ENCODE results near the gene PSD2. TPM values are rescaled to one million over a fixed set of nuclear protein-coding genes. Genes with fewer than 3 reads are reported as not detected.

PSD2 gene
- polyA plus RNA-seq, 1 donor = 0.31 TPM

GRCh38 chr5:139763930-139764791 is 31.4 kb upstream of the PSD2 start:
- DNase-seq = peak; percentile 65

DNA sequence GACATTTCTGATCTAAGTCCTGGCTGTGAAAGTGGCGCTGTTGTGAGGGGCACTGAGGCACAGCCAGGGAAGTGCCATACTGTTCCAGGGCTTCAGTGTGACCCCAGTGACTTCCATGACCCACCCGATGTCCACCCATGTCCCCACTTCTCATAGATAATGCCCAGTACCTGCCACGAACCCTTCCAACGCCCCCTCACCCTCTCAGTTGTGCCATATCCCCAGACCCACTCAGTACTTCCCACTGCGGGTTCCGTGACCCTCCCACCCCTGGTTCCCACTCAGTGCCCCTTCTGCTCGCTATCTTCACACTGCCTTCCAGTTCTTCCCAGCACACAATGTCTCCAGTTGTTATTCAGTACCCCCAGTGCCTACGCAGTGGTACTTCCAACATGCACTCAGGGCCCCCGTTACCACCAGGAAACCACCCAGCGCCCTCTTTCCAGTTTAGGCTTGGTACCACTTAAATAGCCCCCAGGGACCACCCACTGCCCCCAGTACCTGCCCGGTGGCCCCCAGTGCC is 30.7 kb upstream of the PSD2 start:
- no peak for DNase-seq

DNA sequence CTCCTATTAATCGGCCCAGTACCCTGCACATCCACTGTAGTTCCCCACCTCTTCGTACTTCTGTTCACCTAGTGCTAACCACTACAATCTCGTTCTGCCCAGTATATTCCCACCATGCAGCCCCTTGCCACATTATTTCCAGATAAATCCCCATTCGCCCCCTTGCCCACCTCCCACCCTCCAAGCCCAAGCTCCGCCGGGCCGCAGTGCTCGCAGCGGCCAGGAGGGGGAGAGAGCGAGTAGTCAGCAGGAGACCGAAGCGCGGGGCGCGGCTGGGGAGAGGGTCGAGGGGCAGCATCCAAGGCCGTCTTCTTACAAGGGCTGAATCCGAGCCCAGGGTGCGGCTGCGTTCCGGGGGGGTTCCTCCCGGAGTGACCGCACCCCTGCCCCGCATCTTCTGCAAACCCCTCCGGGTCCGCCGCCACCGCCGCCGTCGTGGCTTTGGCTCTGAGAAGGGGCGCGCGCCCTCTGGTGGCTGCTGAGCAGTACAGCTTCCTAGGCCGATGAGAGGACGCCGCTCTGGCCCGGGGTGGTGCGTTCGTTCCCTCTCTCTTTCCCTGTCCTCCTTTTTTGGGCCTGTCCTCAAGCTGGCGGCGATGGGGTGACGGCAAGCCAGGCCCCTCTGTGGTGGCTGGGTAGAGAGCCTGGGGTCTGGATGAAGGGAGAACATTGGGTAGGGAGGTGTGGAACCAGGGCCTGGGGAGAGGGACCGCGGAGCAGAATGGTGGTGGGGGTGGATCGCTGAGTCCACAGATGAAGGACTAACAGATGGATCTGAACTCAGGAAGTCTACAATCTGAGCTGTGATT is 30.0 kb upstream of the PSD2 start:
- peak; percentile 81 for DNase-seq

- no peak for DNase-seq
These were observed 27.6 kb upstream of the PSD2 start for GRCh38 chr5:139767960-139768359.

- DNase-seq = no peak
These were observed 26.7 kb upstream of the PSD2 start for GRCh38 chr5:139768807-139769465.

DNA sequence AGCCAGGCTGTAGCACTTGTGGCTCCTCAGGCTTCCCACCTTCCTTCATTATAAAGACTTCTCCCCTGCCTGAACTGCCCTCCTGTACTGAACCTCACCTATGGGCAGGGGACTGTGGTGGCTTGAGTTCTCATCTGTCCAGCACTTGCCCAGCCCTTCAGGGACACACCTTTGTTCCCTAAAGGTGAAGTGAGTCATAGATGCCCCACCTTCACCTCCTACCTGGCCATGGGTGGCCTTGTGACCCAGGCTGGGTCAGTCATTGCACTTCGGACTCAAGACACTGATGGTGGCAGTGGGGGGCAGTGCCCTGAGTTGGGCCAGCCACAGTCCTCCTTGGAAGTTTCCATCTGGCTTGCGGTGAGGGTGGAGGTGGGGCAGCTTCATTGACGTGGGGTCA is 26.1 kb upstream of the PSD2 start:
- no peak for DNase-seq

GRCh38 chr5:139770722-139771121 is 24.9 kb upstream of the PSD2 start:
- DNase-seq = no peak

DNA sequence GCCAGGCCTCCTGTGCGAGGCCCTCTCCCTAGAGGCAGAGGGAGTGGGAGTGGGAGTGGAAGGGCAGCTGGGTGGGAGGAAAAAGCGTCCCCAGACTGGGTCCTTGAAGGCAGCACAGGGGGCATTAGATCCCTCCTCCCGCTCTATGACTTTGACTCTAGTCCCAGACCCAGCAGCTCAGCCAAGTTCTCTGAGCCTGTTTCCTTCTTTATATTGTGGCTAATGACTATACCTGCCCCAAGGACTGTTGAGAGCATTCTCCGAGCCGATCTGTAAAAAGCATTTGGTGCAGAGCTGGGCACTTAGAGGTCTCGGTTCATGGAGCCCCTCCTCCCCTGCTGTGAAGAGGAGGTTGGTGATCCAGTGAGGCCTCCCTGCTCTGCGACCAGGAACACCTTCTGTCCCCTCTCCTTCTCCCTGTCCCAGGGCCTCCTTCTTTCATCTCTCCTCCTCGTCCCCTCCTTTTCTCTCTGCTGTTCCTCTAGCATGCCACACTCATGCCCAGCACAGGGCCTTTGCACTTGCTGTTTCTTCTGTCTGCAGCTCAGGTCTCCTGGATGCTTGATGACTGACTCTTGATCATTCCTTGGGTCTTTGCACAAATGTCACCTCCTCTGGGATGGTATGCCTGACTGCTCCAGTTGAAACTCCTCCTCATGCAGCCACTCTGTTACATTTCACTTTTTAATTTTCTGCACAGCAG is 23.4 kb upstream of the PSD2 start:
- peak; percentile 67 for DNase-seq

- DNase-seq = no peak
These were observed 22.5 kb upstream of the PSD2 start for GRCh38 chr5:139772927-139773690.

GRCh38 chr5:139774980-139775661 is 20.5 kb upstream of the PSD2 start:
- DNase-seq = no peak

GRCh38 chr5:139775872-139776271 is 19.7 kb upstream of the PSD2 start:
- no peak for DNase-seq

DNA sequence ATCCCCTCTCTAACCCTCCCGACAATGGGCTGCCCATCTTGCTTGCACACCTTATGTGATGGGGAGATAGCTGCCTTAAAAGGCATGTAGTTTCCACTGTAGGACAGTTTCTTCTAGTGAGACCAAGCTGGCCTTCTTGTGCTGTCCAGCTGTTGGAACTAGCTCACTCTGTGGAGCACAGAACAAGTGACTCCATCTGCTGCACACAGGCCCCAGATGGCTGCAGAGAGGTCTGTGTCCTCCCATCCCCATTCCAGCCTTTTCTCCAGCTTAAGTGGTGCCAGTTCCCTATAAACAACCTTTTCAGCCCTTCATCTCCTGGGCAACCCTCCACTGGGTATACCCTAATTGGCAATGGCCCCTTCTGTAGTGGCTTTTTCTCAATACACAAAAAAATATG is 18.7 kb upstream of the PSD2 start:
- no peak for DNase-seq

GRCh38 chr5:139783436-139783965 is 12.1 kb upstream of the PSD2 start:
- DNase-seq = no peak

DNA sequence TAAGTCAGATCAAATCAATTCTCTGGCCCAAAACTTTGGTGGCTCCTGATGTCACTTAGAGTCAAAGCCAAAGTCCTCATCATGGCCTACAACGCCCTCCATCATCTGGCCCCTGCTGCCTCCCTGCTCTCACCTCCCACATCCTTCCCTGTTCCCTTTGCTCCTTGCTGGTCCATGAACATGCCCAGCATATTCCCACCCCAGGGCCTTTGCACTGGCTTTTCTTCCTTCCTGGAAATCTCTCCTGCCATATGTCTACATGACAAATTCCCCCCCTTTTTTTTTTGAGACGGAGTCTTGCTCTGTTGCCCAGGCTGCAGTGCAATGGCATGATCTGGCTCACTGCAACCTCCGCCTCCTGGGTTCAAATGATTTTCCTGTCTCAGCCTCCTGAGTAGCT is 11.1 kb upstream of the PSD2 start:
- no peak for DNase-seq

- no peak for DNase-seq
These were observed 8.4 kb upstream of the PSD2 start for GRCh38 chr5:139787257-139787567.

GRCh38 chr5:139787568-139788293 is 7.9 kb upstream of the PSD2 start:
- DNase-seq = peak; percentile 87

DNA sequence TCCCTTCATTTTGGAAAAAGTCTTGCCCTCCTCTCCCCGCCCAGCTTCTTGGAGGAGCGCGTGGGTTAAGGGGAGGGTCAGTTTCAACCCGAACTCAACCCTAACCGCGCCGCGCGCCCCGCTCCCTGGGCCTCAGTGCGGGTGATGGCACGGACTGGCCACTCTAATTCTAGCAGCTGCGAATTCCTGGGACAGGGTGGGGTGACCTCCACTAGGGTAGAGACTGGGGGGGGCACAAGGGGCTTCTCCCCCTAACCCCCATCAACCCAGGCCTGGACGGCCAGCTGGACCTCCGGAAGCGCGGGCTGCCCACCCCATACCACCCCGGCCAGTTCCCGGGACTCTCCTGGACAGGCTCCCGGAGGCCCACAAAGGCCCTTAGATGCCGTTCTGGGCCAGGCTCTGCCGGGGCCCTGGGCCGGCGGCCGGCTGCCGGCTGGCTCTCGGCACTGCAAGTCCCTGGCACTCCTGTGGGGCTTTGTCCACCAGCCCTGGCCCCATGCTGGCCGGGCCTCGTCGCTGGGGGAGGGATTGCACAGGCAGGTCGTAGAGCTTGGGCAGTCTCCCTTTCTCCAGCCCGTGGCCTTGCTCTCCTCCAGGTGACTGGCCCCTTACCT is 7.2 kb upstream of the PSD2 start:
- no peak for DNase-seq

- no peak for DNase-seq
These were observed 6.3 kb upstream of the PSD2 start for GRCh38 chr5:139789116-139789844.

DNA sequence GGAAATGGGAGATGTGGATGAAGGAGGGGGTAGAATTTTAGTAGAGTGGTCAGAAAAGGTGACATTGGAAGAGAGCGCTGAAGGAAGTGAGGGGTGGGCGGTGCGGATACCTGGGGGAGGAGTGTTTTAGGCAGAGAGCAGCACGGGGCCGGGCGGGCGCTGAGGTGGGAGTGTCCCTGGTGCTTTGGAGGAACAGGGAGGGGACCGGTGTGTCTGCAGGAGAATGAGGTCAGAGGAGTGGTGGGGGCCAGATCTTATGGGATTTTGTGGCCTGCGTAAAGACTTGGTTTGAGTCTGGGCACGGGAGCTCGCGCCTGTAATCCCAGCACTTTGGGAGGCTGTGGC is 5.8 kb upstream of the PSD2 start:
- no peak for DNase-seq

Data from hindlimb muscle (tissue), 1 donor.